ENCODE measurements around the gene ABO. TPM values are rescaled to one million over a fixed set of nuclear protein-coding genes. Genes with fewer than 3 reads are reported as not detected.

The ABO gene
- total and polyA plus RNA-seq, 10 of the 15 experiments (the other 5 are each of a cell fraction or from before 2014, with no cell fraction given): 0.10 TPM; not detected in 9

DNA sequence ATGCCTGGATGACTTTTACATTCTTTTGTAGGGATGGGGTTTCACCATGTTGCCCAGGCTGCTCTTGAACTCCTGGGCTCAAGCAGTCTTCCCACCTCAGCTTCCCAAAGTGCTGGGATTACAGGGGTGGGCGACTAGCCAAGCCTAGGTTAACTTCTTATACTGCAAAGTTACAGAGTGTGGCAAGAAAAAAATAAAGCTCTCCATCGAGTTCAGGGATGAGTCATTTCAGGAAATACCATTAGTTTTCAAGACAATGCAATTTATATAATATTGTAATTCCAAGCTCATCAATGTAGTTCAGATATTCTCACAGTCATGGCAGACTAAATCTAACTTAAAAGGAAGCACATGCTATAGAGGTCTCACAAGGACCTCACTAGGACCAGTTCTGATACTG, 11.5 kb upstream of the ABO start (continued):
- TF ChIP-seq, protein P1, sequence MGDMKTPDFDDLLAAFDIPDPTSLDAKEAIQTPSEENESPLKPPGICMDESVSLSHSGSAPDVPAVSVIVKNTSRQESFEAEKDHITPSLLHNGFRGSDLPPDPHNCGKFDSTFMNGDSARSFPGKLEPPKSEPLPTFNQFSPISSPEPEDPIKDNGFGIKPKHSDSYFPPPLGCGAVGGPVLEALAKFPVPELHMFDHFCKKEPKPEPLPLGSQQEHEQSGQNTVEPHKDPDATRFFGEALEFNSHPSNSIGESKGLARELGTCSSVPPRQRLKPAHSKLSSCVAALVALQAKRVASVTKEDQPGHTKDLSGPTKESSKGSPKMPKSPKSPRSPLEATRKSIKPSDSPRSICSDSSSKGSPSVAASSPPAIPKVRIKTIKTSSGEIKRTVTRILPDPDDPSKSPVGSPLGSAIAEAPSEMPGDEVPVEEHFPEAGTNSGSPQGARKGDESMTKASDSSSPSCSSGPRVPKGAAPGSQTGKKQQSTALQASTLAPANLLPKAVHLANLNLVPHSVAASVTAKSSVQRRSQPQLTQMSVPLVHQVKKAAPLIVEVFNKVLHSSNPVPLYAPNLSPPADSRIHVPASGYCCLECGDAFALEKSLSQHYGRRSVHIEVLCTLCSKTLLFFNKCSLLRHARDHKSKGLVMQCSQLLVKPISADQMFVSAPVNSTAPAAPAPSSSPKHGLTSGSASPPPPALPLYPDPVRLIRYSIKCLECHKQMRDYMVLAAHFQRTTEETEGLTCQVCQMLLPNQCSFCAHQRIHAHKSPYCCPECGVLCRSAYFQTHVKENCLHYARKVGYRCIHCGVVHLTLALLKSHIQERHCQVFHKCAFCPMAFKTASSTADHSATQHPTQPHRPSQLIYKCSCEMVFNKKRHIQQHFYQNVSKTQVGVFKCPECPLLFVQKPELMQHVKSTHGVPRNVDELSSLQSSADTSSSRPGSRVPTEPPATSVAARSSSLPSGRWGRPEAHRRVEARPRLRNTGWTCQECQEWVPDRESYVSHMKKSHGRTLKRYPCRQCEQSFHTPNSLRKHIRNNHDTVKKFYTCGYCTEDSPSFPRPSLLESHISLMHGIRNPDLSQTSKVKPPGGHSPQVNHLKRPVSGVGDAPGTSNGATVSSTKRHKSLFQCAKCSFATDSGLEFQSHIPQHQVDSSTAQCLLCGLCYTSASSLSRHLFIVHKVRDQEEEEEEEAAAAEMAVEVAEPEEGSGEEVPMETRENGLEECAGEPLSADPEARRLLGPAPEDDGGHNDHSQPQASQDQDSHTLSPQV (IDR thresholded peaks at IDR 0.05): no peak

DNA sequence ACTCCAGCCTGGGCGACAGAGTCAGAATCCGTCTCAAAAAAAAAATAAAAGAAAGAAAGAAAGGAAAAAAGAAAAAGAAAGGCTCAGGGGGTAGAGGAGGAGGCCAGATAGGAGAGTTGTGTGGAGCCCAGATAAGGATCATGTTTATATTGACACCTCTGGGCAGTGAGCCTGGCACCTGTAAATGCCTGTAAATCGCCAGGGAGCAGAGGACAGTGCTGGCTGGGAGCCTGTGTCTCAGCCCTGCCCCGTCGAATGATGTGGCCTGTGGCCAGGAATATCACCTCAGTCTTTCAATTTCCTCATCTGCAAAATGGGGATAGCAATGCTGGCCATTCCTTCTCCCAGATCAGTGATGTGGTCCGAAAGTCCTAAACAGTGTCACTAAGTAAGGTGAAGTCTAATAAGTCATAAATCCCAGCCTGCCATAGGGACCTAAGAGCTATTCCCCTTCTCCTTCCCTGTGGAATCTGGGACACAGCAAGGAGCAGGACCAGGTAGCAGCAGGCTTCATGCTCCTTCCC, 10.3 kb upstream of the ABO start:
- intact Hi-C loops (cut with micrococcal nuclease; ENCODE audit: unreplicated experiment) (no loop called here), in situ Hi-C loops (cut with MboI) (no loop called here)
- 31% methylated on average over 6 of the region's 6 CpGs for WGBS (ENCODE audit: insufficient coverage, insufficient replicate concordance, low lambda C conversion rate, missing lambda C conversion rate)
- no peaks in the 10 kb centered on the region for H3K79me2 ChIP-seq (ENCODE audit: control insufficient read depth, insufficient read depth, low read length)
- ChIA-PET CTCF (no interaction called here), RAD21 (ENCODE audit: unreplicated experiment) (no interaction called here), SMC1A (ENCODE audit: uncharacterized antibody, unreplicated experiment) (no interaction called here), POLR2A (no interaction called here)
- H3K27ac ChIP-seq (ENCODE audit: control insufficient read depth, insufficient read depth): no peak overlapping the region
- no peaks in the 10 kb centered on the region; the same call in 2 of the 3 replicates for H3K9me3 ChIP-seq (replicated peaks; ENCODE audit: control insufficient read depth, insufficient read depth, low read length)
- BruUV-seq (replicated peaks): no TSS peak
- no peak for ATAC-seq
- DNase-seq (ENCODE audit: low read depth, low spot score): no peak
- no peak for FAIRE-seq
- H3K27me3 ChIP-seq (replicated peaks in 1 of 2; ENCODE audit: control insufficient read depth in 2 of 2, insufficient read depth in 2 of 2, low read length in 1 of 2): no peaks in the 10 kb centered on the region
- no peak overlapping the region for H3K9ac ChIP-seq (ENCODE audit: control insufficient read depth, insufficient read depth, low read length)
- no peak for TF ChIP-seq ZZZ3 (IDR thresholded peaks at IDR 0.05; ENCODE audit: control insufficient read depth, insufficient read length, low read depth)
- no peaks in the 10 kb centered on the region for H4K20me1 ChIP-seq (ENCODE audit: control insufficient read depth, insufficient read depth)
- H3K4me3 ChIP-seq: no peak overlapping the region
- no peaks in the 10 kb centered on the region for H3K36me3 ChIP-seq (ENCODE audit: control insufficient read depth in 2 of 2, insufficient read depth in 2 of 2, low read length in 1 of 2)
- no peak overlapping the region for H2AFZ ChIP-seq (ENCODE audit: control insufficient read depth, low read depth, low read length)
- H3K4me1 ChIP-seq (ENCODE audit: control insufficient read depth, insufficient read depth, low read length): no peaks in the 10 kb centered on the region
- H3K4me2 ChIP-seq (ENCODE audit: control insufficient read depth, insufficient read depth): no peak overlapping the region

Data from GM12878 (cell line).